Heart left ventricle (tissue), 16 donors: ENCODE measurements around the gene ZBTB22. TPM values are rescaled to one million over a fixed set of nuclear protein-coding genes. Genes with fewer than 3 reads are reported as not detected.

Source experiments
- ATAC-seq, 4 donors: fragments of 200-7000 bp; cut with Tn5 transposase; one replicate each; pipeline ENCODE4 v1.9.1; 2020 to 2022; ENCODE audit warnings: moderate library complexity in 4 of 4, mild to moderate bottlenecking in 3 of 4, moderate number of reproducible peaks in 1 of 4
- DNase-seq, 5 donors: peaks; one replicate each; pipeline ENCODE4 v3.0.0-alpha.2; 2020
- H3K27ac ChIP-seq, 12 donors: fragments of 200-600 bp; sonication (generic) in 4 of 12; one replicate each; pipeline versions ENCODE4 v1.5.0 to v1.8.0; 2016 to 2022; ENCODE audit warnings: mild to moderate bottlenecking in 2 of 12
- H3K27me3 ChIP-seq, 9 donors: fragments of 200-600 bp; sonication (generic) in 2 of 9; one replicate each; pipeline versions ENCODE4 v1.5.1 to v1.8.0; 2016 to 2022; ENCODE audit warnings: mild to moderate bottlenecking in 3 of 9
- H3K36me3 ChIP-seq, 9 donors: fragments of 200-600 bp; sonication (generic) in 2 of 9; one replicate each; pipeline versions ENCODE4 v1.5.0 to v1.8.0; 2018 to 2022; ENCODE audit warnings: mild to moderate bottlenecking in 2 of 9
- H3K4me1 ChIP-seq, 12 donors: fragments of 200-600 bp; sonication (generic) in 4 of 12; one replicate each; pipeline versions ENCODE4 v1.5.0 to v1.8.0; 2016 to 2022; ENCODE audit warnings: mild to moderate bottlenecking in 3 of 12
- H3K4me3 ChIP-seq, 12 donors: fragments of 200-600 bp; sonication (generic) in 4 of 12; one replicate each; pipeline versions ENCODE4 v1.5.0 to v1.8.0; 2017 to 2022; ENCODE audit warnings: mild to moderate bottlenecking in 9 of 12, moderate library complexity in 4 of 12
- H3K9me3 ChIP-seq, 12 donors: fragments of 200-600 bp; sonication (generic) in 4 of 12; one replicate each; pipeline versions ENCODE4 v1.5.0 to v1.8.0; 2016 to 2022; ENCODE audit warnings: mild to moderate bottlenecking in 1 of 12
- POLR2A ChIP-seq, 2 donors: fragments of 450-650 bp; IDR thresholded peaks; one replicate each; pipeline ENCODE4 v1.6.1; 2017; ENCODE audit warnings: antibody characterized with exemption in 2 of 2, mild to moderate bottlenecking in 2 of 2, moderate library complexity in 2 of 2
- WGBS, 4 donors: extraction: QIAGEN DNeasy Blood & Tissue Kit in 2 of 4; methylation state at CpG; one replicate each; pipeline versions ENCODE4 v1.1.5 to v1.1.7; 2013 to 2018; 5-methylcytosine and 5-hydroxymethylcytosine counted together
- intact Hi-C, 10 donors: fragments of 100-400 bp; cut with DNase I; formaldehyde crosslinking; loops; one replicate each; pipeline versions ENCODE4 v1.11.1 to v1.14.2; 2022
- polyA plus RNA-seq, 2 donors: library from polyadenylated mRNA; stranded (reverse); fragments of 200-250 nt; gene quantifications; one replicate each; pipeline ENCODE4 v1.2.3, GENCODE V29; 2013
- total RNA-seq, 9 donors: library from RNA; depleted of rRNA in 2 of 9; stranded (reverse); fragments of >200 nt in 2 of 9; fragmentation: NEBNext Ultra II Directional in 3 of 9; extraction: Animal tissue kit (Norgen Biotek cat#: 25700) in 3 of 9; gene quantifications; one replicate each; pipeline versions ENCODE4 v1.1.0 to v1.2.4, GENCODE V29; 2016 to 2023
- TF ChIP-seq, protein P1 (sequence below), 12 donors: fragments of 200-600 bp; sonication (generic) in 4 of 12; IDR thresholded peaks; one replicate each; pipeline versions ENCODE4 v1.5.0 to v1.8.0; 2018 to 2022; ENCODE audit warnings: antibody characterized with exemption in 12 of 12, mild to moderate bottlenecking in 5 of 12
- donor health status: ischemic (EF 13 %, LVEDD 7.1; RV severe dilation, severe dysfunction).
- donor health status: healthy with polysubstance abuse.
- donor health status: DM: no; HTN: yes; CAD: no.
- donor health status: DM: no; HTN: no; CAD: no.
- donor health status: ischemic (EF 25% LVEDD 6.9; RV normal size, moderate dysfunction).
- donor health status: ischemic (EF 25% LVEDD 5.7; RV mildly dilated, moderate dysfunction).
- donor health status: healthy.
- donor health status: DM: yes; HTN: yes; CAD: no.
- donor health status: ischemic (EF 35%, LVEDD 5.7; RV mildly dilated, moderate dysfunction).
- donor health status: nonischemic (EF 11% LVEDD 7.7; RV severe dilation, severe dysfunction).
- donor health status: DM: yes; HTN: yes; CAD: no.
- donor health status: PGD.
- donor health status: ischemic (EF 29% LVEDD 5.4; RV normal size, mild dysfunction).
- donor health status: nonischemic (EF 23%, LVEDD 6.1; RV moderate dilation, normal function).

Gene ZBTB22
- total and polyA plus RNA-seq, 11 donors: 7.5 to 22.1 (median 14.0) TPM

DNA sequence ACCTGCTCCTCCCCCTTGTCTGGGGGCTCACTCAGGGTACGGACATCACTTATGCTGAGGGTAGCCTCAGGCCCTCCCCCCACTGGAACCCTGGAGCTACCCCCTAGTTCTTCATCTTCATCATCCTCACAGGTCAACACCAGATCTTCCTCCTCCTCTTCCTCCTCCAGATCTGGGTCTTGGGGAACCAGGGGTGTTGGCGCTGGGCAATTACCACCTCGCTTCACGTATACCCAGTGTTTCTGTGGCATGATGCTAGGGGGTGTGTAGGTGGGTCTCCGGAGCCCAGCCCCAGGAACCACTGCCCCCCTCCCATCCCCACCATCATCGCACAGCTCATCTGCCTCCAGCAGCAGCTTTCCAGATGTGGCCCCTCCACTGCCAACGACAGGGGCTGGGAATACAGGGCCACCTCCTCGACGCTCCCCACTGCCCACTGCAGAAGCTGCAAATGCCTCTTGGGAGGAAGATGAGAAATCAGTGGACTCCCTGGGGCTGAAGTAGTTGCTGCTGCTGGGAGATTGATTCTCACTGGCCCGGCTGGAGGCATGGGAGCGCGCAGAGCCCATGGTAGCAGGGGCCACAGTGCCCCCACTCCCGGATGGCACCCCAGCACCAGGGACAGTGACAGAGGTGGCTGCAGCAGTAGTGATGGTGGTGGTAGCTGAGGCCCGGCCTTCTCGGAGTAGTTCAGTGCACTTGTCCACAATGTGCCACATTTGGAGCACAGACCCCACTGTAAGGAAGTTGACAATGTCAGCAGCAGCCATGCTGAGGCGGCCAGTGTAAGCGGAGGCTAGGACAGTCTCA lies 1.5 kb downstream of the ZBTB22 start:
- DNase-seq: no peak
- peak overlapping the region in 6 of 12 donors; percentile 8 to 98 (median 88) for H3K27ac ChIP-seq
- H3K4me1 ChIP-seq: peaks cover 3 to 74% (median 49%) of the 10 kb centered on the region in 12 donors
- no peaks in the 10 kb centered on the region for H3K9me3 ChIP-seq
- H3K4me3 ChIP-seq: no peak overlapping the region
- H3K27me3 ChIP-seq: no peaks in the 10 kb centered on the region
- 84 to 93% (median 89%) methylated on average over 16 to 17 of the region's 17 CpGs for WGBS, 4 donors
- intact Hi-C loops: loop anchor here in 1 of 10 donors (2.0 kb wide), 1 partner anchor 17 kb away; the partner anchor contains the start of gene RGL2
- no peak for TF ChIP-seq POLR2A (IDR thresholded peaks at IDR 0.05)
- TF ChIP-seq, protein P1, sequence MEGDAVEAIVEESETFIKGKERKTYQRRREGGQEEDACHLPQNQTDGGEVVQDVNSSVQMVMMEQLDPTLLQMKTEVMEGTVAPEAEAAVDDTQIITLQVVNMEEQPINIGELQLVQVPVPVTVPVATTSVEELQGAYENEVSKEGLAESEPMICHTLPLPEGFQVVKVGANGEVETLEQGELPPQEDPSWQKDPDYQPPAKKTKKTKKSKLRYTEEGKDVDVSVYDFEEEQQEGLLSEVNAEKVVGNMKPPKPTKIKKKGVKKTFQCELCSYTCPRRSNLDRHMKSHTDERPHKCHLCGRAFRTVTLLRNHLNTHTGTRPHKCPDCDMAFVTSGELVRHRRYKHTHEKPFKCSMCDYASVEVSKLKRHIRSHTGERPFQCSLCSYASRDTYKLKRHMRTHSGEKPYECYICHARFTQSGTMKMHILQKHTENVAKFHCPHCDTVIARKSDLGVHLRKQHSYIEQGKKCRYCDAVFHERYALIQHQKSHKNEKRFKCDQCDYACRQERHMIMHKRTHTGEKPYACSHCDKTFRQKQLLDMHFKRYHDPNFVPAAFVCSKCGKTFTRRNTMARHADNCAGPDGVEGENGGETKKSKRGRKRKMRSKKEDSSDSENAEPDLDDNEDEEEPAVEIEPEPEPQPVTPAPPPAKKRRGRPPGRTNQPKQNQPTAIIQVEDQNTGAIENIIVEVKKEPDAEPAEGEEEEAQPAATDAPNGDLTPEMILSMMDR (IDR thresholded peaks at IDR 0.05): no peak
- no peak for ATAC-seq
- peaks cover 0 to 38% (median 30%) of the 10 kb centered on the region in 9 donors for H3K36me3 ChIP-seq

DNA sequence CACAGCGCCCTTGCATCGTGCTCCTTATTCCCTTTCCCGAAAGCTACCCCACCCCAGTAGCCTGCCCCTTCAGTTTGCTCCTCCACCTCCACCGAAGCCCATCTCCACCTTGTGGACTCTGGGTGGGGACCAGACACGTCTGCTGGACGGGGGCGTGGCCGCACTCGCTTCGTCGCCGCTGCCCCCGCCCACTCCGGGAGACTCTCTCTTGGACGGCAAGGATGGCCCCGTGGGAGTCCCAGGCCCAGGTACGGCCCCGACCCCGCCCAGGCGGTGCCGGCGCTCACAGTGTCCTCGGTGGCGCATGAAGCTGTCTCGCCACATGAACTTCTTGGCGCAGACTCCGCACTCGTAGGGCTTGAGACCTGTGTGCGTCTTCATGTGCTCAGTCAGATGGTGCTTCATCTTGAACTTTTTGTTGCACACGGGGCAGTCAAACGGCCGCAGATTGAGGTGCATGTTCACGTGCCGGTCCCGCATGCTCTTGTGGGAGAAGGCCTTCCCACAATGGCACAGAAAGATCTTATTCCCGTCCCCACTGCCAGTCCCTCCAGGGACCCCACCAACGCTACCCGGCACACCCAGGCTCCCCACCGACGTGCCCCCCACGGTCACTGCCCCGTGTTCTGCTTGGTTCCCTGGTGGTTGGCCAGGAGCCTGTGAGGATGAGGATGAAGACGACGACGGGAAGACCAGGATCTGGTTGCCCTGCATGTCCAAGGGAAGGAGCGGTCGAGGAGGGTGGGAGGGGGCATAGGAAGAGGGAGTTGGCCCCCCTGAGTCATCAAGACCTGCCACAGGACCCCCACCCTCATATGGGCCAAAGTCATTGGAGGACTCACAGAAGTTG lies 2.4 kb downstream of the ZBTB22 start:
- H3K4me1 ChIP-seq: peaks cover 0 to 72% (median 42%) of the 10 kb centered on the region in 12 donors
- TF ChIP-seq, protein P1 (IDR thresholded peaks at IDR 0.05): no peak
- TF ChIP-seq POLR2A (IDR thresholded peaks at IDR 0.05): no peak
- peak overlapping the region in 10 of 12 donors; percentile 69 to 99 (median 95) for H3K4me3 ChIP-seq
- no peaks in the 10 kb centered on the region for H3K9me3 ChIP-seq
- DNase-seq (peak in 4 of 5 donors; percentile 59 to 73 (median 64)), ATAC-seq (peak in 1 of 4 donors; percentile 1)
- intact Hi-C loops: loop anchor here in 2 of 10 donors (2.0 to 5.0 kb wide), 2 partner anchors 16 to 38 kb away; partner anchors contain the start of genes B3GALT4 (in 1 of the 2) and RGL2 (in 1 of the 2)
- no peaks in the 10 kb centered on the region for H3K27me3 ChIP-seq
- WGBS, 4 donors: 37 to 53% (median 44%) methylated on average over 44 to 47 of the region's 47 CpGs
- peaks cover 0 to 38% (median 31%) of the 10 kb centered on the region in 9 donors for H3K36me3 ChIP-seq
- peak overlapping the region; percentile 85 to 99 (median 97) for H3K27ac ChIP-seq

DNA sequence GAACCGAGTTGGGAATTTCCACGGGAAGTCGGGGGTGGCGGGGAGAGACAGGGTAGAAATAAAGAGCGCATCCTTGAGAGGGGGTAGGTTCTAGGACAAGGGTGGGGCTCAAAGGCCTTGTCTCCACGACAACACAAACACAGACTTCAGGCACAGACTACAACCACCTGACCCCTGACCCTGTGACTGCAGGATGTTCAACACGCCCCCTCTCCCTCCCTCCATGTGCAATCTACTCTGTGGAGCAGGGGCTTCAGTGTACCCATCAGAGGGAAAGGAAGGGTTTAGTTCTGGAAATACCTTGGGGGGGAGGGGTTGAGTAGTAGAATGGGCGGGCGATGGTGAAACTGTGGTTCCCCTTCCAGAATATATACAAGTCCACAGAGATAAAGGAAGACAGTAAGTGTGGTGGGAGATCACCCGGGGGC lies 3.0 kb downstream of the ZBTB22 start:
- ATAC-seq (peak; percentile 13 to 63 (median 26)), DNase-seq (peak; percentile 68 to 84 (median 74))
- Histone ChIP-seq H3K4me1 (peaks cover 0 to 72% (median 40%) of the 10 kb centered on the region in 12 donors), H3K4me3 (peak overlapping the region; percentile 64 to 99 (median 93)), H3K36me3 (peaks cover 0 to 38% (median 30%) of the 10 kb centered on the region in 9 donors), H3K27ac (peak overlapping the region; percentile 85 to 99 (median 97)), H3K27me3 (no peaks in the 10 kb centered on the region), H3K9me3 (no peaks in the 10 kb centered on the region)
- intact Hi-C loops: loop anchor here in 2 of 10 donors (2.0 to 5.0 kb wide), 2 partner anchors 16 to 37 kb away; partner anchors contain the start of genes B3GALT4 (in 1 of the 2) and RGL2 (in 1 of the 2)
- WGBS, 4 donors: 5 to 7% (median 6%) methylated on average over 10 of the region's 10 CpGs
- TF ChIP-seq, protein P1 (IDR thresholded peaks at IDR 0.05): no peak
- TF ChIP-seq POLR2A (IDR thresholded peaks at IDR 0.05): no peak
